ENCODE measurements around the gene COL3A1.

DNA sequence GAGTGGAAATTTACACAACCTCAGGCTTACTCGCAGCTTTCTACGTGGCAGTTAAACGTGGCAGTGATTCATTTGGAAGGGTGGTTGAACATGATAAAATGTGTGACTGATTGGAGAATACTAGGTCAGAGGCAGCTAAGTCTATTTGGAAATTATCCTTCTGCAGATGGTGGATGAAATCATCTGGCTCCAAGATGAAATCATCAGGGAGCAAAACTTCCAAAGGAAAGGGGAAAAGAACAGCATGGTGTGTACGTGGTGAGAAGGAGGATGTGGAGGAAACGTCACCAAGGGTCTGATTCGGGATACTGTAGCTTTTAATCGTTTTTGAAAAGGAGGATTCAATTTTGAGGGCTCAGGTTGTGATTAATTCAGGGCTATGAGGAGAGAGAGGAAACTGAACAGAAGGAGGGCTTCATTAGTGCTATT lies 47.9 kb downstream of the COL3A1 start:
- TF ChIP-seq, protein P1, sequence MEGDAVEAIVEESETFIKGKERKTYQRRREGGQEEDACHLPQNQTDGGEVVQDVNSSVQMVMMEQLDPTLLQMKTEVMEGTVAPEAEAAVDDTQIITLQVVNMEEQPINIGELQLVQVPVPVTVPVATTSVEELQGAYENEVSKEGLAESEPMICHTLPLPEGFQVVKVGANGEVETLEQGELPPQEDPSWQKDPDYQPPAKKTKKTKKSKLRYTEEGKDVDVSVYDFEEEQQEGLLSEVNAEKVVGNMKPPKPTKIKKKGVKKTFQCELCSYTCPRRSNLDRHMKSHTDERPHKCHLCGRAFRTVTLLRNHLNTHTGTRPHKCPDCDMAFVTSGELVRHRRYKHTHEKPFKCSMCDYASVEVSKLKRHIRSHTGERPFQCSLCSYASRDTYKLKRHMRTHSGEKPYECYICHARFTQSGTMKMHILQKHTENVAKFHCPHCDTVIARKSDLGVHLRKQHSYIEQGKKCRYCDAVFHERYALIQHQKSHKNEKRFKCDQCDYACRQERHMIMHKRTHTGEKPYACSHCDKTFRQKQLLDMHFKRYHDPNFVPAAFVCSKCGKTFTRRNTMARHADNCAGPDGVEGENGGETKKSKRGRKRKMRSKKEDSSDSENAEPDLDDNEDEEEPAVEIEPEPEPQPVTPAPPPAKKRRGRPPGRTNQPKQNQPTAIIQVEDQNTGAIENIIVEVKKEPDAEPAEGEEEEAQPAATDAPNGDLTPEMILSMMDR (IDR thresholded peaks at IDR 0.05; ENCODE audit: borderline replicate concordance, extremely low read depth, low read length, poor library complexity, severe bottlenecking), result no peak
- TF ChIP-seq EZH2 (IDR thresholded peaks at IDR 0.05; ENCODE audit: borderline replicate concordance, low read depth, low read length, severe bottlenecking), result no peak

All from DND-41 (cell line).